H1 (cell line): ENCODE measurements around the gene FAM170A. TPM values are rescaled to one million over a fixed set of nuclear protein-coding genes. Genes with fewer than 3 reads are reported as not detected.

Experiments used
- CTCF ChIA-PET: fragments of 300-600 bp; sonication (Branson Sonifier 250); formaldehyde crosslinking; loops from one replicate; lab custom pipeline; 2021; ENCODE audit not compliant: partially characterized antibody; lab: Charles Lee
- POLR2A ChIA-PET: fragments of 300-600 bp; sonication (Branson Sonifier 250); formaldehyde crosslinking; loops from one replicate; lab custom pipeline; 2021; ENCODE audit warnings: inconsistent platforms; ENCODE audit not compliant: partially characterized antibody; lab: Charles Lee
- DNase-seq, 2 experiments: peaks; one replicate each; pipeline versions ENCODE4 v3.0.0 to v3.0.0-alpha.2; 2010 to 2022; ENCODE audit warnings: low spot score in 2 of 2, low read depth in 1 of 2, mixed read lengths in 1 of 2
- FAIRE-seq: peaks from 2 replicates; lab custom pipeline; 2011; peaks lifted over from hg19 to GRCh38; lab: Jason Lieb, UNC
- H2AFZ ChIP-seq: 2 replicates; pipeline ENCODE4 v1.8.1; 2012; ENCODE audit warnings: low read length, inconsistent platforms
- H2AK5ac ChIP-seq: 2 replicates; pipeline ENCODE4 v1.6.1; 2013; ENCODE audit warnings: low read depth, low read length
- H2BK120ac ChIP-seq: replicated peaks from 2 replicates; pipeline ENCODE3; 2013; ENCODE audit warnings: low read depth, low read length, inconsistent platforms
- H2BK12ac ChIP-seq: 2 replicates; pipeline ENCODE4 v1.6.1; 2013; ENCODE audit warnings: low read depth, low read length
- H2BK15ac ChIP-seq: 2 replicates; pipeline ENCODE4 v1.6.1; 2013; ENCODE audit warnings: low read length
- H2BK20ac ChIP-seq: 2 replicates; pipeline ENCODE4 v1.6.1; 2013; ENCODE audit warnings: low read length
- H2BK5ac ChIP-seq: 2 replicates; pipeline ENCODE4 v1.6.1; 2013; ENCODE audit warnings: low read depth, low read length
- H3K14ac ChIP-seq: 2 replicates; pipeline ENCODE4 v1.6.1; 2013; ENCODE audit warnings: inconsistent platforms; ENCODE audit not compliant: insufficient read length
- H3K18ac ChIP-seq: 2 replicates; pipeline ENCODE4 v1.6.1; 2013; ENCODE audit warnings: low read length; ENCODE audit errors: extremely low read depth
- H3K23ac ChIP-seq: 2 replicates; pipeline ENCODE4 v1.6.1; 2013; ENCODE audit warnings: inconsistent platforms; ENCODE audit not compliant: insufficient read length
- H3K23me2 ChIP-seq: 2 replicates; pipeline ENCODE4 v1.6.1; 2013; ENCODE audit warnings: low read depth, low read length
- H3K27ac ChIP-seq: 2 replicates; pipeline ENCODE4 v1.6.1; 2011; ENCODE audit warnings: low read depth, low read length, inconsistent platforms
- H3K27me3 ChIP-seq, 4 experiments: replicated peaks in 1 of 4; 1 replicate in 1 of 4; 2 replicates in 3 of 4; pipeline versions ENCODE4 v1.6.1 to v1.8.1; 2011 to 2013; ENCODE audit warnings: low read length in 3 of 4, mild to moderate bottlenecking in 3 of 4, inconsistent platforms in 2 of 4, mixed read lengths in 2 of 4, moderate library complexity in 1 of 4; ENCODE audit not compliant: control insufficient read depth in 3 of 4, insufficient read depth in 3 of 4; ENCODE audit errors: extremely low read depth in 1 of 4
- H3K36me3 ChIP-seq, 4 experiments: 2 replicates each; pipeline versions ENCODE4 v1.6.1 to v1.8.1; 2011 to 2013; ENCODE audit warnings: mild to moderate bottlenecking in 4 of 4, low read length in 3 of 4, moderate library complexity in 2 of 4, control low read depth in 1 of 4, inconsistent platforms in 1 of 4; ENCODE audit not compliant: insufficient read depth in 4 of 4, control insufficient read depth in 2 of 4
- H3K4ac ChIP-seq: replicated peaks from 2 replicates; pipeline ENCODE3; 2013; ENCODE audit warnings: low read length, low read depth, mixed read lengths, inconsistent platforms; ENCODE audit not compliant: insufficient read length
- H3K4me1 ChIP-seq, 4 experiments: replicated peaks in 1 of 4; 1 replicate in 1 of 4; 2 replicates in 3 of 4; pipeline versions ENCODE4 v1.6.1 to v1.8.1; 2011 to 2013; ENCODE audit warnings: low read length in 3 of 4, inconsistent platforms in 2 of 4, mixed read lengths in 1 of 4; ENCODE audit not compliant: insufficient read depth in 4 of 4, control insufficient read depth in 3 of 4
- H3K4me2 ChIP-seq, 2 experiments: 2 replicates each; pipeline versions ENCODE4 v1.6.1 to v1.8.1; 2011 to 2013; ENCODE audit warnings: low read depth in 2 of 2, low read length in 2 of 2, control low read depth in 1 of 2, inconsistent platforms in 1 of 2, mild to moderate bottlenecking in 1 of 2; ENCODE audit not compliant: insufficient read depth in 1 of 2
- H3K4me3 ChIP-seq, 4 experiments: fragments of 200-600, 300-600 bp in 1 of 4; sonication (generic), shearing (Covaris generic), sonication (Bioruptor Twin) in 1 of 4; 2 replicates each; pipeline versions ENCODE4 v1.5.1 to v1.8.1; 2011 to 2016; ENCODE audit warnings: low read length in 4 of 4, low read depth in 3 of 4, control low read depth in 2 of 4, inconsistent platforms in 2 of 4, mild to moderate bottlenecking in 2 of 4, mixed read lengths in 1 of 4, moderate library complexity in 1 of 4; ENCODE audit not compliant: insufficient read depth in 2 of 4; ENCODE audit errors: extremely low read depth in 1 of 4
- H3K56ac ChIP-seq: replicated peaks from 2 replicates; pipeline ENCODE3; 2013; ENCODE audit warnings: low read depth, mild to moderate bottlenecking, mixed read lengths, low read length, inconsistent platforms; ENCODE audit not compliant: insufficient read length
- H3K79me1 ChIP-seq: 2 replicates; pipeline ENCODE4 v1.6.1; 2013; ENCODE audit warnings: low read depth, low read length, control low read depth
- H3K79me2 ChIP-seq, 2 experiments: 2 replicates each; pipeline versions ENCODE4 v1.6.1 to v1.8.1; 2012 to 2013; ENCODE audit warnings: low read length in 2 of 2, mild to moderate bottlenecking in 2 of 2, inconsistent platforms in 1 of 2; ENCODE audit not compliant: insufficient read depth in 2 of 2, control insufficient read depth in 1 of 2
- H3K9ac ChIP-seq, 4 experiments: replicated peaks in 1 of 4; 1 replicate in 1 of 4; 2 replicates in 3 of 4; pipeline versions ENCODE4 v1.6.1 to v1.8.1; 2011 to 2013; ENCODE audit warnings: low read depth in 3 of 4, low read length in 3 of 4, control low read depth in 2 of 4, mild to moderate bottlenecking in 2 of 4, moderate library complexity in 2 of 4, inconsistent platforms in 1 of 4; ENCODE audit errors: extremely low read depth in 1 of 4
- H3K9me3 ChIP-seq, 2 experiments: 2 replicates each; pipeline versions ENCODE4 v1.6.1 to v1.8.1; 2012 to 2013; ENCODE audit warnings: mild to moderate bottlenecking in 2 of 2, moderate library complexity in 2 of 2, control low read depth in 1 of 2, inconsistent platforms in 1 of 2, low read depth in 1 of 2, low read length in 1 of 2, mixed read lengths in 1 of 2; ENCODE audit not compliant: insufficient read depth in 2 of 2
- H4K20me1 ChIP-seq, 2 experiments: replicated peaks in 1 of 2; 2 replicates each; pipeline versions ENCODE3 to v1.8.1; 2011 to 2013; ENCODE audit warnings: inconsistent platforms in 2 of 2, low read length in 2 of 2, mild to moderate bottlenecking in 1 of 2; ENCODE audit not compliant: insufficient read depth in 2 of 2, control insufficient read depth in 1 of 2
- H4K5ac ChIP-seq: 2 replicates; pipeline ENCODE4 v1.6.1; 2013; ENCODE audit warnings: low read length, low read depth, mixed read lengths, inconsistent platforms; ENCODE audit not compliant: insufficient read length
- H4K8ac ChIP-seq: 2 replicates; pipeline ENCODE4 v1.8.0; 2013; ENCODE audit warnings: mild to moderate bottlenecking, moderate library complexity, low read length, inconsistent platforms; ENCODE audit not compliant: insufficient read depth; ENCODE audit errors: extremely low read depth
- H4K91ac ChIP-seq: replicated peaks from 2 replicates; pipeline ENCODE3; 2013; ENCODE audit warnings: low read length, mixed read lengths, inconsistent platforms; ENCODE audit not compliant: insufficient read length
- CHD2 ChIP-seq: IDR thresholded peaks from 2 replicates; pipeline ENCODE4 v1.6.1; 2012; ENCODE audit warnings: low read length, improper control_type of control experiment
- EP300 ChIP-seq, 2 experiments: IDR thresholded peaks; 1 replicate in 1 of 2; 2 replicates in 1 of 2; pipeline ENCODE4 v1.6.1; 2011 to 2012; ENCODE audit warnings: low read depth in 2 of 2, low read length in 2 of 2, mild to moderate bottlenecking in 2 of 2, borderline replicate concordance in 1 of 2, inconsistent platforms in 1 of 2, moderate library complexity in 1 of 2
- NANOG ChIP-seq: IDR thresholded peaks from 2 replicates; pipeline ENCODE4 v1.6.1; 2011; ENCODE audit warnings: low read length, low read depth, mild to moderate bottlenecking, inconsistent platforms; ENCODE audit not compliant: insufficient read depth, poor library complexity, severe bottlenecking
- POU5F1 ChIP-seq: IDR thresholded peaks from 2 replicates; pipeline ENCODE4 v1.6.1; 2011; ENCODE audit warnings: low read depth, mild to moderate bottlenecking, low read length, moderate library complexity
- SUZ12 ChIP-seq: fragments of 200-600 bp; sonication (generic); IDR thresholded peaks from 2 replicates; pipeline ENCODE4 v1.6.1; 2012; ENCODE audit warnings: mild to moderate bottlenecking, inconsistent platforms, low read length, moderate library complexity, mixed read lengths
- YY1 ChIP-seq: IDR thresholded peaks from 2 replicates; pipeline ENCODE4 v1.6.1; 2011; ENCODE audit warnings: low read depth, mild to moderate bottlenecking, low read length
- WGBS, 2 experiments: shearing (Covaris generic) in 1 of 2; methylation state at CpG; one replicate each; pipeline versions ENCODE4 v1.1.6 to v1.1.7; 2013 to 2015; ENCODE audit warnings: low lambda C conversion rate in 2 of 2, mixed read lengths in 2 of 2, inconsistent platforms in 1 of 2, low coverage in 1 of 2, missing lambda C conversion rate in 1 of 2; ENCODE audit not compliant: insufficient replicate concordance in 2 of 2, insufficient coverage in 1 of 2, insufficient read length in 1 of 2; ENCODE audit errors: extremely low coverage in 1 of 2, missing lambda C conversion rate in 1 of 2; 5-methylcytosine and 5-hydroxymethylcytosine counted together
- polyA plus RNA-seq, 7 experiments: library from polyadenylated mRNA; depleted of rRNA in 3 of 7; stranded (reverse) in 5 of 7; unstranded in 2 of 7; fragments of >200 nt in 5 of 7; fragments of 200-250 nt in 2 of 7; gene quantifications; 1 replicate in 5 of 7; 2 replicates in 1 of 7; 4 replicates in 1 of 7; pipeline versions ENCODE4 v1.2.1 to v1.2.3, GENCODE V29; 2011 to 2013; ENCODE audit warnings: missing spikeins in 2 of 7, mixed read lengths in 2 of 7
- total RNA-seq: library from RNA; stranded (reverse); fragmentation: NEBNext Ultra II Directional; extraction: Animal tissue kit (Norgen Biotek cat#: 25700); gene quantifications from 2 replicates; pipeline ENCODE4 v1.2.1, GENCODE V29; 2021
- TF ChIP-seq, protein P1 (sequence below): IDR thresholded peaks from 2 replicates; pipeline ENCODE4 v1.6.1; 2011; ENCODE audit warnings: low read depth, mild to moderate bottlenecking, low read length; ENCODE audit not compliant: insufficient read depth

Gene FAM170A
- total and polyA plus RNA-seq, 2 of the 8 experiments (the other 6 are each of a cell fraction or from before 2014, with no cell fraction given), result not detected

DNA sequence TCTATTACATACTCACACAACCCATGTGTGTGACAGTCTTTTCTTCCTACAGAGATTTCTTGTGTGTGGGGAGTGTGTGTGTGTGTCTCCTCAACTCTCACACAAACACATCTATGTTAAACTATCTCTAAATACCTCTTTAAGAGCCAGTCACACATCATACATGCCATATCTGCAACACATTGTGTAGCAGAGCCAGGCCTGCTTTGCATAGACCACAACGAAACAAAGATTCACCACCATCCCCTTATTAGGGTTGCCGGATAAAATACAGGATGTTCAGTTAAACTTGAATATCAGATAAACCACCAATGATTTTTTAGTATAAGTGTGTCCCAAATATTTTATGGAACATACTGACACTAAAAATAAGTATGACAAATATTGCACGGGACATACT lies 2.3 kb downstream of the FAM170A start:
- no peak overlapping the region for H3K27ac ChIP-seq
- H3K23ac ChIP-seq, result no peak overlapping the region
- TF ChIP-seq, protein P1, sequence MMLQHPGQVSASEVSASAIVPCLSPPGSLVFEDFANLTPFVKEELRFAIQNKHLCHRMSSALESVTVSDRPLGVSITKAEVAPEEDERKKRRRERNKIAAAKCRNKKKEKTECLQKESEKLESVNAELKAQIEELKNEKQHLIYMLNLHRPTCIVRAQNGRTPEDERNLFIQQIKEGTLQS, result no peak
- TF ChIP-seq EP300 (IDR thresholded peaks at IDR 0.05; ENCODE audit: borderline replicate concordance in 1 of 2, low read depth in 2 of 2, low read length in 2 of 2), result no peak
- TF ChIP-seq YY1, result no peak
- no peak for TF ChIP-seq NANOG
- TF ChIP-seq POU5F1, result no peak
- TF ChIP-seq CHD2, result no peak
- no peak for TF ChIP-seq SUZ12
- TF ChIP-seq, all 59 proteins: peak for 0
- no peak overlapping the region for H4K8ac ChIP-seq
- H3K9me3 ChIP-seq, result no peaks in the 10 kb centered on the region; a peak in 1 of 4 replicates
- no peak overlapping the region for H3K14ac ChIP-seq
- no peak overlapping the region for H2BK12ac ChIP-seq
- H2BK20ac ChIP-seq, result no peak overlapping the region
- H4K5ac ChIP-seq, result no peak overlapping the region
- H3K4me3 ChIP-seq, result no peak overlapping the region
- no peaks in the 10 kb centered on the region for H3K79me2 ChIP-seq
- peaks cover 4% of the 10 kb centered on the region; the same call in 1 of the 2 replicates for H3K23me2 ChIP-seq
- H3K18ac ChIP-seq, result no peak overlapping the region
- no peak for FAIRE-seq
- H3K4me1 ChIP-seq, result no peaks in the 10 kb centered on the region
- POLR2A ChIA-PET, result no interaction called here
- no peak overlapping the region for H2AFZ ChIP-seq
- DNase-seq, result no peak
- H2AK5ac ChIP-seq, result no peak overlapping the region
- H3K79me1 ChIP-seq, result no peaks in the 10 kb centered on the region
- no peak overlapping the region for H3K9ac ChIP-seq
- no peak overlapping the region for H3K4me2 ChIP-seq
- no peak overlapping the region for H2BK5ac ChIP-seq
- no peaks in the 10 kb centered on the region for H4K20me1 ChIP-seq
- no peaks in the 10 kb centered on the region for H3K36me3 ChIP-seq
- CTCF ChIA-PET, result no interaction called here
- no peak overlapping the region for H3K4ac ChIP-seq
- H3K27me3 ChIP-seq, result no peaks in the 10 kb centered on the region
- no peak overlapping the region for H4K91ac ChIP-seq
- WGBS, 2 experiments, result 91% methylated on average over 3 of the region's 3 CpGs; no CpG with 5 or more reads in 1 of the 2 experiments
- no peak overlapping the region for H3K56ac ChIP-seq
- H2BK120ac ChIP-seq, result no peak overlapping the region
- no peak overlapping the region for H2BK15ac ChIP-seq
